A204.1 (cell line): ENCODE measurements around the gene KIF26B.
"Not testable (repeated sequence)": the region's sequence is repeated elsewhere in the genome, so short reads cannot be mapped to it uniquely, and the experiment has no call there.

ENCODE experiments used
- FAIRE-seq: peaks from 2 replicates; lab custom pipeline; 2012; peaks lifted over from hg19 to GRCh38; lab: Jason Lieb, UNC

KIF26B gene

DNA sequence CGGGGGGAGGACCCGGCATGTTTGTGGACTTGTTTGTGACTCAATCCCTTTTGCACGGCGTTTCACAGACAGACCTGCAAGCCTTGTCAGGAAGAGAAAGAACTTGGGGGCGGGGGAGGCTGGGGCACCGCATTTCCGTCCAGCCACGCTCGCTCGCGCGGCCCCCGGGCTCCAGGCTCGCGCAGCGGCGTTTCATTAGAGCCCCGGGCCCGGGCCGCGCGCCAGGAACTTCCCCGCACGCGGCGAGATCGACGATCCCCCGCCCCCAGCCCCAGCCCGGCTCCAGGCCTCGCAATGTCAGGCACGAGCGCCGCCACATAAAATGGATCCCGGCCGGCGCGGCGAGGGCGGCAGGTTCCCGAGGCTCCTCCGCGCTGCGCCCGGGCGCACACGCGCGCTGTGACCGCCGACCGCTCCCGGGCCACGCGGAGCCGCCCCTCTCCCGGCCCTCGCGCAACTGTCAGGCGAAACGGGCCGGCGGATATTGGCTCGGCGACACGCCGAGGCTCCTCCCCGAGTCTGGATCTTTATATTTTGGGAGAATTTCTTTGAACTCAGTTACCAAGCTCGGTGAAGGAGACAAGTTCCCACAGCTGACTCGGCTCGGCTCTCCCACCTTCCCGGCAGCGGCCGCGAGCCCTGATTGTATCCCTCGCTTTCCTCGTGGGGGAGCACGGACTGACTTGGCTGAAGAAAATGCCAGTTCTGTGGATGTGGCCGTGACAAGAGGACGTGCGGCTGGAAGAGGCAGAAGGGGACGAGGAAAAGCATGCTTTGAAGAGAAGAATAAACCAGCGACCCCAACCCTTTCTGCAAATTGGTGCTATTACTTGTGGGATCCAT lies at the start of gene KIF26B:
KIF26B (plus strand) TSS at position 557 of the 843 bp plus-strand sequence. CDS start 440 bp downstream, outside the sequence.
- no peak for FAIRE-seq

DNA sequence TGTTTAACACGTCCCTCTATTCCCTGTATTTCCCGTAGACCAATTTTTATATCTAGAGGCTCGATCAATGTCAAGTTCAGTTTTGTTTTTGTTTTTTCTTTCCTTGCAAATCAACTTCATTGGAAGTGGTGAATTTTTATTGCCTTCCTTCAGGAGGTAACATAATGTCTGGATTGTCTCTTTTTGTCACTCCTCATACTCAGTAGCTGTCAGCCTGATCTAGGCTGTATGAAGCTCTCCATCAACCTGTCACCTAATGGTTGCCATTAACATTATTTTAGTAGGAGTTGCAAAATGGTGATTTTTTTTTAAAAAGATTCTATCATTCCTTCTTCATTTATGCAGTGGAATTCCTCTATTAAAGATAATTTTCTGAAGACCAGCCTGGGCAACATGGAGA lies 49.7 kb upstream of the KIF26B start:
- FAIRE-seq: no peak

DNA sequence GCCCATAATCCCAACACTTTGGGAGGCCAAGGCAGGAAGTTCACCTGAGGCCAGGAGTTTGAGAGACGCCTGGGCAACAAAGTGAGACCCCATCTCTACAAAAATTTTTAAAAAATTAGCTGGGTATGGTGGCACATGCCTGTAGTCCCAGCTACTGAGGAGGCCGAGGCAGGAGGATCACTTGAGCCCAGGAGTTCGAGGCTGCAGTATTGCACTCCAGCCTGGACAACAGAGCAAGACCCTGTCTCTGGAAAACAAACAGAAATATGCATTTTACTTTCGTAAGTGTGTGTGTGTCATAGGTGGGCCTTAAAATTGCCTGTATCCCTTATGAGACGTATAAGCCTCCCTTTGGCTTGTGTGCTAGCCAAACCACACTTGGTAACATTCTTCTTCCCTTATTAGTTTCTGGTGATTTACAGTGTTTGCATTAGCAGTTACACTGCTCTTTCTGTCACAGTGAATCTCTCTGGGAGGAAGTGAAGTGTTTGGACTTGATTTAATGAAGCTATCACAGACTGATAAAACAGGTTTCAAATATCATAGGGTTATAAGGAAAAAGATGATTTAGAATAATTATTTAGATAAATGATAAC lies 48.9 kb upstream of the KIF26B start:
- FAIRE-seq: no peak

DNA sequence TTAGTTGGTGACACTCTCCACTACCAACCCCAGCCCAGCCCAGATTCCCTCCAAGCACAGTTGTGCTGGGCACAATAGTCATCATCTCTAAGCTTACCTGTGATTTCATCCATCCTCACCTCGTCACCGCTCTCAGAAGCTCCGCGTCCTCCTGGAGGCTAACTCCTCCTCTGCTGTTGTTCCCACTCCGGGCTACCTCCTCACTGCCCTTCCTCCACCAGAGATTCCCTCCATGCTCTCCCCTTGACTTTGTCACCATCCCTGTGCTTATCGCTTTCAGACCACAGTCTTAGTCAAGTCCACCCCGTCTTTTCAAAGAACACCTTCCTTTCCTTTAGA lies 47.0 kb upstream of the KIF26B start:
- FAIRE-seq: no peak

DNA sequence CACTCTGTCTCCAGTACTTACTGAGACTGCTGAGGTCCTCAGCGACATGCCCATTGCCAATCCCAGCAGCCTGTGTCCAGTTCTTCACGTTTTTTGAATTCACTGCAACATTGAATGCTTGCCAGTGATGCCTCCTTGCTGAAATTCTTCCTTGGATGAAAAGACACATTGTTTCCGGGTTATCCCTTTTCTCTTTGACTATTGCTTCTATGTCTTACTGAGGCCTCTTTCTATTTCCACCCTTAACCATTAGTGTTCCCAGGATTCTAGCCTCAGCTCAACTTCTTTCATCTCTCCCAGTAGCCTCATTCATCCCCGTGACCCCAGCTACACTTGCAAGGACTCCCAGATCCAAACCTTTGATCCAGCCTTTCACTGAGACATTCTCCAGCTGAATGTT lies 46.5 kb upstream of the KIF26B start:
- FAIRE-seq: no peak

DNA sequence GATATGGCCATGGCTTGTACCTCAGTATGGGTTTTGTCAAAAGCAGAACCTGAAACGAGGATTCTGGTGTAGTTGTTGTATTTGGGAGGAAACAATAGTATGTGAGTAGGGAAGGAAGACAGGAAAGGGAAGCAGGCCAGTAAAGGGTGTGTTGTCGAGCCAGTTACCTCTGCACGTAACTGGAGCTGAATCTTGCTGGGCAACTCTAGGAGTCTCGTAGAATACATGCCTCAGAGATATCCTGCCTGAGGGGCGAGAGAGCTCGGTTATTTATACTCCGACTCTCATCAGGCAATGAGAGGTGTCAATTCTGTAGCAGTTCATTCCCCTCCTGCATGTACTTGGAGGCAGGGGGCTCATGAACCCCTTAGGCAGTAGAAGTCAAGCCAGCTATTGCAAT lies 45.9 kb upstream of the KIF26B start:
- FAIRE-seq: no peak

DNA sequence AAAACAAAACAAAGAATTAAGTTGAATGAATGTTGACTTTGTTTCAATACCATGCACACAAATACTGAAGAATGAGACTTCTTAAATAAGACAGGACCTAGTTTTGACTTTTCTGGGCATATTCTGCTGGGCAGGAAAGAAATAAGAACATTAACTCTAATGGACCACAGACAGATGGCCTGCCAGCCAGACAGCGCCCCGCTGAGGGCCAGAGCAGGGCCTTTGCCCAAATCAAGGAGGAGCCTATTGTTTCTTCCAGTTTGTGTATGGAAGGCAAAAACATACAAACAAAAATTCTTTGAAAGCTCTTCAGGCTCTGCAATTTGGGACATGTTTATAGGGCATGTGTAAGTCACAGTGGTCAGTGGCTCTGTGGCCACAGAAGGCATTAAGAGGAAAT lies 44.4 kb upstream of the KIF26B start:
- FAIRE-seq: no peak

DNA sequence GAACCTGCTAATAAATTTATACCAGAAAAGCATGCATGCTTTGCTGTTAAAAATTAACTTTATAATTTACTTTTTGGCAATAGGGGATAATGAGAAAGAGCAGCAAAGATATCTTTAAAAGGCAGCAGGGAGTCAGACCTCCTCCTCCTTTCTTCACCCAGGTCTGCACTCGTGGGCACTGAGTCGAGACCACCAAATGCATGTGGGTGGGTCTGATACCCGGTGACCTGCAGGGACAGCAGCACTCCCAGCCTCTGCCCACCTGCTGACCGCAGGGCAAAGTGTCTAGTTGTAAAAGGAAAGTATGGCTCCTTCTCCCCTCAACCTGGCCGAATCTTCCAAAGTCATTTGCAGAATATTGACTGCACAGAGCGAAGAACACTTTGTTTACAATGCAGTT lies 43.7 kb upstream of the KIF26B start:
- FAIRE-seq: no peak

DNA sequence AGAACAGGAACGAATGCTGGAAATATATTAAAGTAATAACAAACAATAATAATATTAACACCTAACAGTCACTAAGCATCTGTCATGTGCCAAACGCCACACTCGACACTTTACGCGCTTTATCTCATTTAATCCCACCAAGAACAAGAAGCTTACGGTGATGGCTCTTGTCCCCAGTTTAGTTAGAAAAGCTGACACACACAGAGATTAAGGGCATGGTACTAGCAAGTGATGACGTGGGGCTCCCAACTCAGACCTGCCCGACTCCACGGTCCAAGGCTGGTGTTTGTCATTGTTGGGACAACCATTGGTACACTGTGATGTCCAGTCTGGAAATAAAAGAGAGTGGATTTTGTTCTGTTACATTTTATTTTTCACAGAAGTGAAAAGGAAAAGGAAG lies 41.1 kb upstream of the KIF26B start:
- no peak for FAIRE-seq

DNA sequence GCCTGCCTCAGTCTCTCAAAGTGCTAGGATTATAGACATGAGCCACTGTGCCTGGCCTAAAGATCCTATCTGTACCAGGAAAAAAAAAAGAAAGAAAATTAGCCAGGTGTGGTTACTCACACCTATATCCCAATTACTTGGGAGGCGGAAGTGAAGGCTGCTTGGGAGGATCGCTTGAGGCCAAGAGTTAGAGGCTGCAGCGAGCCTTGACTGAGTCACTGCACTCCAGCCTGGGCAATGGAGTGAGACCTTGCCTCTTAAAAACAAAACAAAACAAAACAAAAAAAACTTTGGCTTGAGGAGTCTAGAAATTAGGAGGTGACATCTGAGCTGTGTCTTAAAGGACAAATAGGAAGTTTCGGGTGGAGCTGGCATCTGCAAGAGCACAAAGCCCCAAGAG lies 38.7 kb upstream of the KIF26B start:
- FAIRE-seq: no peak

DNA sequence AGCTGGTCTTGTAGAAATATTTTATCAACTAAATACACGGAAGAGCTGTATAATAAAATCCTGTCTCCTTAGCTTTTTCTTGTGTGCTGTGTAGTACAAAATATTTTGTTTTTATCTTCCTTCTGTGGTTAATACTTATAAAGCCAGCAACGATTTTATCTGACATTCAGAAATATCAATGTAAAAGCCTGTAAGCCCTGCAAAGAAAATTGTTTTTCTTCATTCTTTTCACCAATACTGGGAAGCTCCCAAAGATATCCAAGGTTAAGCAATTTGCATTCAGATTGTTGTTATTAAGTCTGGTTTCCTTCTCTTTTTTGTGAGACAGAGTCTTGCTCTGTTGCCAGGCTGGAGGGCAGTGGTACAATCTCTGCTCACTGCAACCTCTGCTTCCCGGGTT lies 38.0 kb upstream of the KIF26B start:
- no peak for FAIRE-seq

DNA sequence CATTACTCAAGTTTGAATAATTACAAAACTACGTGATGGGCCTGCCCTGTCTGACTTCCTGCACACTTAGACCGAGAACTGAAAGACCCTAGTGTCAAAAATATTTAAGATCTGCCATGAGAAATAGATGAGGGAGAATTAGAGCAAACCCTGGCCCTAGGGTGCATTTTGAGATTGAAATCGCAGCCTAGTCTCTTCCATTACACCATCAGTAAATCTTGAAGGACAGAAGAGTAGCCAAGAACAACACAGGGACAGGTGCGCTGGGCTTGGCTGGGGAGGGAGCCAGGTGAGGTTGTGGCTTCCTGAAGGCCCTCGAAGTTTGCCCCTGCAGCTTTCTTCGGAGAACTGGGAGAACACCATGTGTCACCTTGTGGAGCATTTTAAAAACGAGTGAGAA lies 36.7 kb upstream of the KIF26B start:
- FAIRE-seq: no peak

DNA sequence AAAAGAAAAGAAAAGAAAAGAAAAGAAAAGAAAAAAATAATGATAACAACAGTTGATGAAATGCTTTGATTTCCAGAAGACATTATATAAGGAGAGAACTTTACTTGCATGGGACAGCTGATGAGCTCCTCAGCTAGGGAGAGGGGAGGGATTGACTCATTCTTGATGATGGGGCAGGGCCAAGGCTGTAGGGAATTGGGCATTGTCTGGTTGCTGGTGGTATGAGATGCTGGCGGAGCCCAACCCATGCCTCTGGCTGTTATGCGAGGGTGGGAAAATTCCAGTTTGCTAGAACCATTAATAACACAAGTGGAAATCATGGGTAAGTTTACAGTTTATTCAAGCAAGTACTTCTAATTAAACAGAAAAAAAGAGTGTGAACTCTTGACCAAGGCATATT lies 36.0 kb upstream of the KIF26B start:
- FAIRE-seq: no peak

DNA sequence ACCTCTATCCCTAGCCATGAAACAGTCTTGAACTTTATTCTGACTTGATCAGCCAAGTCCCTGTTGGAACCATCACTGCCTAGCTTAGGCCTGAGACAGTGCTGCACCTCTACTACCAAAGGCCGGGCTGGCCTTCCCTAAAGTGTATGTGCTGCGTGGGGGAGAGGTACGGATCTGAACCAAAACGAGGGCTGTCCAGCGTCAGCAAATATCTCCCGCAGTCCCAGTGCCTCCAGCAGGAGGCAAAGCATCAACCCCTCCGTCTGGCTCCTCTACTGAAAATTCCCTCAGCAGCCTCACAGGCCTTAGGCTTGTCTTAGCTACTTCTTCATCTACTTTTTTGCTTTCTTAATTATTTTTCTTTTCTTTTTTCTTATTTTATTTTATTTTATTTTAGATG lies 33.3 kb upstream of the KIF26B start:
- FAIRE-seq: no peak

DNA sequence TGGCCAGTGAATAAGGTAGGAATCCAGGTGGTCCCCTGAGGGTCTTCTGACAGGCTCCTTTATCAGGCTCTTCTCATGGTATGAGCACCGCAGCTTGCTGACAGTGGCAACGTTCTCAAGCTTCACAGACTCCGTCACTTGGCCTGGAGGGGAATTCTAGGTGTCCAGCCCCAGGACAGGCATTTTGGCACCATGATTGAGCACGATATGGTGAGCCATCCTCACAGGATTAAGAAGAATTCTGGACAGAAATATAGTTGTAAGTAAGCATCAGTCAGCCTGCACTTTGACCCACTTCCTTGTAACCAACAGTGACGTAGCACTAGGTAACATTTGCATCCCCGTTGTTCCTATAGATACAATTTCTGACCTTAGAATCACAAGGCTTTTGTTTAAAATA lies 30.5 kb upstream of the KIF26B start:
- no peak for FAIRE-seq

DNA sequence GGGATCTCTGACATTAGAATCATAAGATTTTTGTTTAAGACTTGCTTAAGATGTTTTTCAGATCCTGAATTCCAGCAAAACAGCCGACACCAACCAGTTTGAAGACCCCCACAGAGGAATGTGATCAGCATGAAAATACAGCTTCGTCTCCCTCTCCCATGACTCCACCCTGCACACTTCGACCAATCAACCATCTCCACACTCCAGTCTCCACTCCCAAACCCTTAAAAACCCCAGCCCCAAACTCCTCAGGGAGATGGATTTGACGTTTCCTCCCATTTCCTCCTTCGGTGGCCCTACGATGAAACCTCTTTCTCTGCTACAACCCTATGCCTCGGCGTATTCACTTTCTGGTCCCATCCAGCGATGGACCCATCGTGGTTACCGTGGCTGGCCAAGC lies 30.1 kb upstream of the KIF26B start:
- no peak for FAIRE-seq

DNA sequence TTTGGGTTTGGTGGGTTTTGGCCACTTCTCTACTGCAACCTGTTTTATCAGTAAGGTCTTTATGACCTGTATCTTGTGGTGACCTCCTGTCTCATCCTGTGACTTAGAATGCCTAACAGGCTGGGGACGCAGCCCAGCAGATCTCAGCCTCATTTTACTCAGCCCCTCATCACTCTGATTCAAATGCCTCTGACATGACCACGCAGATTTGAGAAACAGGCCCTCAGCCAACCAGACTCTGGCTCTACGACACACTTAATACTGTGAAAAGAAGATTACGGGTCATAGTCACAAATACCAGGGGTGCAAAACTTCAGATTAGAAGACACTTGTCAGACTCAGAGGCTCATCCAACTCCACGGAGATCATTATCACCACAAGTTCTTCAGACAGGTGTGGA lies 28.3 kb upstream of the KIF26B start:
- FAIRE-seq: no peak

DNA sequence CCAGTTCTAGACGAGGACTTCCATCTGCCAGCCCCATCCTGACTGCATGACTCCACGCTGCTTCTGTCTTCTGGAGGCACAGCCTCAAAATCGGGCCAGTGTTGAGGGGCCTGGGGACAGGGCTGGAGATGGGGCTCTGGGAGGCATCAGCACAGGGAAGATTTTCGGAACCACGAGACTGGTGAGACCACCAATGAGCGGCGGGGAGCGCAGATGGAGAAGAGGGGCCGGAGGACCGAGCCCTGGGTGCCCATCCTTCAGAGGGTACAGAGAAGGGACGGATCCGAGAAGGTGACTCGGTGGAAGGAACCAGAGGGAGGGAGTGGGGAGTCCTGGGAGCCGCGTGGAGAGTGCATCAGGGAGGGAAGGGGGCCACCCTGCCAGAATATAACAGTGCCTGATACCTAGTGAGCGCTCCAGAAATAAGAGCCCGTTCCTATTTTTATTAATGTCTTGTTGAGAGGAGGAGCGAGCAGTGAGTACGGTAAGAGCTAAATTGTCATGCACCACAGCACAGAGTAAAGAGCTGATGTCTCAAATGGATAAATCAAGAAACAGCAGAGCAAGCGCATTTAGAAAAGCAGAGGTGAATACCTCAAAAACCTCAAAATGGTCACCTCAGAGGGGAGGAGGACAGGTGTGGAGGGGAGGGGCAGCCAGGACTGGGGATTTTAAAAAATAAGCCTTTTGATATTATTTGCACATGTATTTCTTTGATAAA lies 26.2 kb upstream of the KIF26B start:
- no peak for FAIRE-seq

DNA sequence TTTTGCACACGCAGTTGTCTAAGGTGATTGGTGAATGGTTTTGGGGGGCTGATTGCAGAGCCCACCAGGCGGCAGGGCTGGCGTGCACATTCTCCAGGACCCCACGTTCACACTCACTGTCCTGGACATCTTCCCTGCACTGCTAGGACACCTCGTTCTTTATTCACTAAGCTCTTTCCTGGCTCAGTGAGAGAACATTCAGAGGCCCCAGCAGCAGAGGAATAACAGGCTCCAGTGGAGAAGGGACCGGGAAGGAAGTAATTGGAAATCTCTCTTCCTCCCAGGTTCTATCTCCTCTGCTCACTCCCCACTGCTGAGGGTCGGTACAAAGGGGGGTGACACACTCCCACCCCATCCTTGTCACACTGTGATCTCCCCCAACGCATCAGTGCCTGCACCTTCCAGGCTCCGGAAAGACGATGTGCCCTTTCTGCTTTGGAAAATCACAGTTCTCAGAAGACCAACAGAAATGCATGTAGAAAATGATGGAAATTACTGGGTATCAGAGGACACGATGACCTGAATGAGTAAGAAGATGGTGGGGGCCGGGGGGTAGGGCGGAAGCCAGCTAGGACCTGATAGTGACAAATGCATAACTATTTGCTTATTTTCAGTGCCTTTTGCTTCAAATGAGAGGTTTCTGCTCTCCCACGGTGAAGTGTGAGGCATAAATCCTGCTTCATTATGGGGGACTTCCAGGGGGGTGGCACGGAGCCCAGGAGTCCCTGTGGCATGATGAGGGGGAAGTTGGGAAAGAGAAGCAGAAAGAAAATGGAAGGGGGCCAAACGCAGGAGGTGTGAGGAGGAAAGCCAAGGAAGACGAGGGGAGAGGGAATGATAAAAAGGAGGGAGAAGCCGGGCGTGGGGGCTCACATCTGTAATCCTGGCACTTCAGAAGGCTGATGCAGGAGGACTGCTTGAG lies 25.2 kb upstream of the KIF26B start:
- FAIRE-seq: no peak

DNA sequence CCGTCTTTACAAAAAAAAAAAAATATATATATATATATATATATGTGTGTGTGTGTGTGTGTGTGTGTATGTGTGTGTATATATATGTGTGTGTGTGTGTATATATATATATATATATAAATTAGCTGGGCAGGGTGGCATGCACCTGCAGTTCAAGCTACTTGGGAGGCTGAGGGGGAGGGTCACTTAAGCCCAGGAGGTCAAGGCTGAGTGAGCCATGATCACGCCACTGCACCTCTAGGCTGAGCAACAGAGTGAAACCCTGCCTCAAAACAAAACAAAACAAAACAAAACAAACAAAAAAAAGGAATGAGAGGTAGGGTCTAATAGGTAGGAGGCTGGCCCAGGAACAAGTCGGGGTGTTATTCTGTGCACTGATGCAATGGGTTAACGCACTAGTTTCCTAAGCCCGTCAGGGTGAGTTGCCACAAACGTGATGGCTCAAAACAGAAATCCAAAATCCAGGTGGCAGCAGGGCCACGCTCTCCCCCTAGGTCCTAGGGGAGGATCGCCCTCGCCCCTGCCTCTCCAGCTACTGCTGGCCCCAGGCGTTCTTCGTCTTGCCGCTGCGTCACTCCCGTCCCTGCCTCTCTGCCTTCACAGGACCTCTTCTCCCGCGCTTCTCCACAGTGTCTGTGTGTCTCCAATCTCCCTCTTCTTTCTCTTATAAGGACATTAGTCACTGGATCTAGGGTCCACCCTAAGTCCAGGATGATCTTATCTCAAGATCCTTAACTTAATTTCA lies 24.3 kb upstream of the KIF26B start:
- not testable (repeated sequence) for FAIRE-seq

DNA sequence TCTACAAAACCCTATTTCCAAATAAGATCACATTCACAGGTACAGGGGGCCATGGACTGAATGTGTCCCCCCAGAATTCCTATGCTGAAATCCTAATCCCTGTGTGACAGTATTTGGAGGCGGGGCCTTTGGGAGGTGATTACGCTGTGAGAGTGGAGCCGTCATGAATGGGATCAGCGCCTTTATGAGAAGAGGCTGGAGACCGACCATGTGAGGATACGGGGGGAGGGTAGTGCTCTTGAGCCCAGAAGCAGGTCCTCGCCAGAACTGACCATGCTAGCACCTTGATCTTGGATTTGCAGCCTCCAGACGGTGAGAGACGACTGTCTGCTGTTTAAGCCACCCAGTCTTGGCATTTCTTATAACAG lies 23.8 kb upstream of the KIF26B start:
- FAIRE-seq: no peak

DNA sequence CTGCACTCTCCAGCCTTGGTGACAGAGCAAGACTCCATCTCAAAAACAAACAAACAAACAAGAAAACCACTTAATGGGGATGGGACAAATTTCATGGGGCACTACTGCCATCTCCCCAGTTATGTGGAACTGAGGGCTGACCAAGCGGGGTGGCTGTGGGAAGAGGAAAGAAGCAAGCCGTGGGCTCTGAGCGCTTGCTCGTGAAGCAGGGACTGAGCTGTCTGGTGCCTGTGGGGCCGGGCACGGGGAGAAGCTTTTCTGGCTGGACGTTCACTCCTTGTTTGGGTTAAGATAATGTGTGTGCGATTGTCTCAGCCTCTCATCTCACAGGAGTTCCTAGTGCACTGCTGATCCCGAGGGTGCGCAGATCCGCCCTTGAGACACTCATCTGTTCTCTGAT lies 22.0 kb upstream of the KIF26B start:
- FAIRE-seq: no peak
